GM12872 (cell line): ENCODE data around the gene MTCL1.

Source experiments
- TF ChIP-seq, protein P1 (sequence below): IDR thresholded peaks from 3 replicates; pipeline ENCODE4 v1.5.1; 2011; ENCODE audit warnings: low read depth, mild to moderate bottlenecking, low read length, moderate library complexity; ENCODE audit not compliant: insufficient read depth

Gene MTCL1

DNA sequence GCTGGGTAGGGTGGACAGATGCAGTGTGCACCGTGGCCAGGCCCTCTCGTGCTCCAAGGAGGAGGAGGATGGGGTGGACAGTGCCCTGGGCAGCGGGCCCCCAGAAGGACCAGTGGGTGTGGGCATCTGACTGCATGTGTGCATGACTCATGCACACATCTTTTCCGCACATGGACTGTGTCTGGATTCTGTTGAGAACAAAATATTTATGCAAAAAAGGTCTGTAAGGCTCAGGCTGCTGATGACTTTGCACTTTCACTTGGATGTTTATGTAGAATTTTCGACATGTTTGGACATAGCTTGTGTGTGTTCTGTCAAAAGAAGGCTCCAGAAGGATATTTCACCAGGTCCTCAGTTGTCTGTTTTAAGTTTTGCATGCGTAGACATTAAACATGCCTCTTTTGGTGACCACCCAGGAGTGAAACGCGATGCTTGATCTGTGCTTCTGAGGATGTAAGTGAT is 45.6 kb downstream of the MTCL1 start:
- TF ChIP-seq, protein P1, sequence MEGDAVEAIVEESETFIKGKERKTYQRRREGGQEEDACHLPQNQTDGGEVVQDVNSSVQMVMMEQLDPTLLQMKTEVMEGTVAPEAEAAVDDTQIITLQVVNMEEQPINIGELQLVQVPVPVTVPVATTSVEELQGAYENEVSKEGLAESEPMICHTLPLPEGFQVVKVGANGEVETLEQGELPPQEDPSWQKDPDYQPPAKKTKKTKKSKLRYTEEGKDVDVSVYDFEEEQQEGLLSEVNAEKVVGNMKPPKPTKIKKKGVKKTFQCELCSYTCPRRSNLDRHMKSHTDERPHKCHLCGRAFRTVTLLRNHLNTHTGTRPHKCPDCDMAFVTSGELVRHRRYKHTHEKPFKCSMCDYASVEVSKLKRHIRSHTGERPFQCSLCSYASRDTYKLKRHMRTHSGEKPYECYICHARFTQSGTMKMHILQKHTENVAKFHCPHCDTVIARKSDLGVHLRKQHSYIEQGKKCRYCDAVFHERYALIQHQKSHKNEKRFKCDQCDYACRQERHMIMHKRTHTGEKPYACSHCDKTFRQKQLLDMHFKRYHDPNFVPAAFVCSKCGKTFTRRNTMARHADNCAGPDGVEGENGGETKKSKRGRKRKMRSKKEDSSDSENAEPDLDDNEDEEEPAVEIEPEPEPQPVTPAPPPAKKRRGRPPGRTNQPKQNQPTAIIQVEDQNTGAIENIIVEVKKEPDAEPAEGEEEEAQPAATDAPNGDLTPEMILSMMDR: no peak

DNA sequence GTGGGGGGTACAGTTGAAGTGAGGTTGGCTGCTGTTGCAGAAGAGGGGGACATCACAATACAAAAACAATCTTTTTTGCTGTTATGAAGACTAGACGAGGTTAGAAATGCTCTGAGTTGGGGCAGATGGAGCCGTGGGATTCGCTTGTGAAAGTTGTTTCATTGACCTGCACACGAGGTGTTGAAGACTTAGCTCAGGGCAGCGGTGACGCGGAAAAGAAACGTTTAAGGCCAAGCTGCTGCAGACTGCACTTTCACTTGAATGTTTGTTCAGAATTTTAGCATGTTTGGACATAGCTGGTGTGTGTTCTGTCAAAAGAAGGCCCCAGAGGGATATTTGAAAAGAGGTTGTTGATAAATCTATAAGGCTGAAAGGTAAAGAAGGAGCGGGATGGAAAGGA is 46.3 kb downstream of the MTCL1 start:
- TF ChIP-seq, protein P1: no peak

DNA sequence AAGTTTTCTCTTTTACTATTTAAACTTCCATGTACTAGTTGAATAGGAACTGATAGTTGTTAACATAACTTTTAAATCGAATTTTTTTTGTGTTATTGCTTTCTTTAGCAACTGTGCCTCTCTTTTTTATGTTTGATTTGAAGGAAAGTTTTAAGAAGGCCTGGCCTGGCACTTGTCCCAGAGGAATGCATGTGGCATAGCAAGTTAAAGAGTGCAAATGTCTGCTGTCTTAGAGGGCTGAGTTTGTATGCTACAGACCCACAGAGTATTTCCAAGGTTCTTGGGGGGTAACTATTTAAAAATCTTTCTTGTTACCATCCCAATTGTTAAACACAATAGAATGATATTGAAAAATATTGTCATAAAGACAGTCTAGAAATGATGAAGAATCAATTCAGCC is 47.0 kb downstream of the MTCL1 start:
- TF ChIP-seq, protein P1: no peak

DNA sequence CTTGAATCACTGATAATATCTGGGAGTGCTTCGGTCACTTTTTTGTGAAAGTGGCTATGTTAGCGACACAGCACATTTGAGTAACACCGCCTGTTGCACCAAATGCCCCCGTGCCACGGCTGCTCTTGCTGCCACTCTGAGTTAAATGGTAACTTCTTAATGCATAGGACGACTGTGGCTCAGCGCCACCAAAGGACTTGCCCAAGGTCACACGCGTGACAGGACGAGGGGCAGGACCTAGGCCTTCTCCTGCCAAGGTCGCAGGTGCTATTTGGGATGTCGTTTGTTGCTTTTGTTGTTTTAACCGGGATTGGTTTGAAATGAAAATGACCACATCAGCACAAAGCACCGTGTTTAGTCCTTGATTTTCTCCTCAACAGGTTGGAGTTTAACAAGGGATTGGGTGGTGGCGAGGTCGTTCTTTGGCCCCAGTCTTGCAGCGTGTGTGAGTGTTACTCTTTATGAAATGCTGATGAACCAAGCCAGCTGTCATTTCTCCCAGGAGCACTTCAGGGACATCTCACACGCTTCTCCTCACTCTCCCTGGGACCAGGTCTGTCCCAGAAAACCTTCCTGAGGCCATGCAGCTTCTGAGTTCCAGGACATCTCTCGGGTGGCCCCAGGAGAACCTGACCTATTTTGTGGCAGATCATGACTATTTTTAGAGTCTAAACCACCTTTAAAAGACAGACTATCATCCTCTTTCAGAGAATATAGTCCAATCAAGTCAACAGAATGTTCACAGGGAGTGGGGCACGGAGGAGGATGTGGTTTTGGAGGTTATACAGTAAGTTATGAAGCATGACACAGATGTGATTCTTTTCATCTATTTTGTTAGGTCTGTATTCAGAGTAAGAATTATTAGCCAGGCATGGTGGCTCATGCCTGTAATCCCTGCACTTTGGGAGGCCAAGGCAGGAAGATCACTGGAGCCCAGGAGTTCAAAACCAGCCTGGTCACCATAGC is 49.9 kb downstream of the MTCL1 start:
- TF ChIP-seq, protein P1: no peak

DNA sequence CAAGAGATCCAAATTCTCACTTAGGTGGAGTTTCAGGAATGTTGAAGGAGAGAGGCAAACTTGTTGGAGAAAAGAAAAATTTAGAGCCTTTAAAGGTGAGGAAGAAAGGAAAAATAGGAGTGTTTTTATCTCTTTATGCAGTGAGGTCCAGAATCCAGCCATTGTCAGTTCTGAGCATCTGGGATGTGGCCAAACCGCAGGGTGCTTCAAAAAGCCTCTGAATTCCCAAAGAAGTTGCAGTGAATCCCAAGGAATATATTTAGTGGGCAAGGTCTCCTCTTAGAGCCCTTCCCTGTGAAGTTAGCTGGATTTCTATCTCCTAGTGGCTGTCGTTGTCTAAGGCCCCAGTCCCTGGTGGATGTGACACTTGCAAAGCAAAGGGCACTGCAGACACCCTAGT is 51.2 kb downstream of the MTCL1 start:
- TF ChIP-seq, protein P1: no peak

DNA sequence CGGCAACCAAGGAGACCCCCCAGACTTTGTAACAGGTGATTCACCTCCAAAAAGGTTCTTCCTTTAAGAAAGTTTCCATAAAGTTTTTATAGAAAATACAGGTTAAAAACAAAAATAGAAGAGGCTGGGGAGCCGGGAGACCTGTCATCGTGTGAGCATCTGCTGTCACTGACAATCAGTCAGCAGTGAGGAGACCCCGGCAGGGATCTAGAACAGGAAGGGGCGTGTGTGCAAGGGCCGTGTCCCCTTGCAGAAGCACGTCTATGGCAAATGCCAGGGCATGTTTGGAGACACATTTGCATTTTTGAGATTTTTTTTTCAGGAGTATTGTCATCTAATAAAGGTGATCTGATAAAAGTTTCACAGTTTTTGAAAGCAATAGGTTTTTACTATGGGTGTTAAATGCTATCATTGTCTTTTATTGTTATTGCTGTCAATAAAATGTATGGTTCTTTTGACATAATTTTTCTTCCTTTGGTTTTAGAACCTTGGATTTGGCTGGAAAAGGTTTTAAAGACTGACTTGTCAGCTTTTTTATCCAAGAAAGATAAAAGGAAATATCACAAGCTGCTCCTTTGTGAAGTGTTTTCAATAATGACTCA is 52.1 kb downstream of the MTCL1 start:
- TF ChIP-seq, protein P1: no peak

DNA sequence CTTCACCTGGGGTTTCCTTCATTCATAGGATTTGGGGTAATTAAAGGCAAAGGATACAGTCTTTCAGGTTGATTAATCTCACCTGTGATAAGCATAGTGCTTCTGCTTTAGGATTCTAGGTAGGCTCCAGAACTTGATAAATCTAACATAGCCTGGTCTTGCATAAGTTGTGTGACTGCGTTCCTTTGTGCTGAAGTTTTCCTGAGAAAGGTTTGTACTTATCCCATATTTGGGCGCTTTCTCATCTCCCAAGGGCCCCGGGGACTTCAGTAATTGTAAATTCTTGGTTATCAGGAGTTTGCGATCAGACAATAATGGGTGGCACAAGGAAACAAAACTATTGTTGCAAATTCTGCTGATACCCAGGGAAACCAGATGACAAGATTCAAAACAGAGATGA is 53.1 kb downstream of the MTCL1 start:
- TF ChIP-seq, protein P1: no peak
